ENCODE data around the gene DNAH2.

GRCh38 chr17:7822126-7822525 lies 104.6 kb downstream of the DNAH2 start:
- no peak for TF ChIP-seq POLR2A (IDR thresholded peaks at IDR 0.05)
- TF ChIP-seq, protein P1, sequence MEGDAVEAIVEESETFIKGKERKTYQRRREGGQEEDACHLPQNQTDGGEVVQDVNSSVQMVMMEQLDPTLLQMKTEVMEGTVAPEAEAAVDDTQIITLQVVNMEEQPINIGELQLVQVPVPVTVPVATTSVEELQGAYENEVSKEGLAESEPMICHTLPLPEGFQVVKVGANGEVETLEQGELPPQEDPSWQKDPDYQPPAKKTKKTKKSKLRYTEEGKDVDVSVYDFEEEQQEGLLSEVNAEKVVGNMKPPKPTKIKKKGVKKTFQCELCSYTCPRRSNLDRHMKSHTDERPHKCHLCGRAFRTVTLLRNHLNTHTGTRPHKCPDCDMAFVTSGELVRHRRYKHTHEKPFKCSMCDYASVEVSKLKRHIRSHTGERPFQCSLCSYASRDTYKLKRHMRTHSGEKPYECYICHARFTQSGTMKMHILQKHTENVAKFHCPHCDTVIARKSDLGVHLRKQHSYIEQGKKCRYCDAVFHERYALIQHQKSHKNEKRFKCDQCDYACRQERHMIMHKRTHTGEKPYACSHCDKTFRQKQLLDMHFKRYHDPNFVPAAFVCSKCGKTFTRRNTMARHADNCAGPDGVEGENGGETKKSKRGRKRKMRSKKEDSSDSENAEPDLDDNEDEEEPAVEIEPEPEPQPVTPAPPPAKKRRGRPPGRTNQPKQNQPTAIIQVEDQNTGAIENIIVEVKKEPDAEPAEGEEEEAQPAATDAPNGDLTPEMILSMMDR (IDR thresholded peaks at IDR 0.05): no peak
